ENCODE measurements around the gene SPATA31D3. TPM values are rescaled to one million over a fixed set of nuclear protein-coding genes. Genes with fewer than 3 reads are reported as not detected.

SPATA31D3 gene
- total RNA-seq, 1 experiment from 2014 or later = not detected

- Histone ChIP-seq H2BK15ac (ENCODE audit: low read depth, low read length) (no peak overlapping the region), H4K91ac (ENCODE audit: insufficient read length, low read depth, low read length) (no peak overlapping the region), H3T11ph (ENCODE audit: low read length) (no peak overlapping the region), H4K8ac (replicated peaks; ENCODE audit: insufficient read length, low read depth, low read length) (no peak overlapping the region), H3K27me3 (ENCODE audit: insufficient read depth, low read length) (no peaks in the 10 kb centered on the region), H3K79me2 (ENCODE audit: insufficient read depth, low read length) (0 out of 2 replicates have a peak, but pooled peaks cover 2% of the 10 kb centered on the region), H3K4me1 (ENCODE audit: insufficient read depth, low read length) (no peaks in the 10 kb centered on the region), H2BK12ac (ENCODE audit: insufficient read length, low read depth, low read length) (no peak overlapping the region), H3K79me1 (ENCODE audit: insufficient read depth, low read depth, low read length, poor library complexity, severe bottlenecking) (no peaks in the 10 kb centered on the region), H4K20me1 (ENCODE audit: control insufficient read depth, insufficient read depth, insufficient read length) (no peaks in the 10 kb centered on the region), H3K4me2 (ENCODE audit: insufficient read depth, insufficient read length, low read length) (no peak overlapping the region), H3K4ac (ENCODE audit: low read depth, low read length) (no peak overlapping the region), H3K23ac (ENCODE audit: insufficient read length, low read depth, low read length) (no peak overlapping the region), H3K18ac (ENCODE audit: insufficient read length, low read depth, low read length) (no peak overlapping the region), H3K9ac (ENCODE audit: extremely low read depth, insufficient read length, low read length) (no peak overlapping the region), H2AFZ (ENCODE audit: low read length) (no peak overlapping the region), H2BK5ac (ENCODE audit: insufficient read length, low read length) (no peak overlapping the region), H3K27ac (ENCODE audit: insufficient read length, low read depth, low read length) (no peak overlapping the region), H3K14ac (ENCODE audit: insufficient read depth, low read length) (no peak overlapping the region), H4K5ac (ENCODE audit: insufficient read length, low read depth, low read length) (no peak overlapping the region), H3K56ac (ENCODE audit: insufficient read length, low read depth, low read length) (no peak overlapping the region), H3K9me3 (ENCODE audit: control insufficient read depth, low read depth, low read length) (no peaks in the 10 kb centered on the region), H2BK120ac (ENCODE audit: low read depth, low read length, poor library complexity, severe bottlenecking) (no peak overlapping the region), H2AK5ac (ENCODE audit: insufficient read length, low read length) (no peak overlapping the region), H2BK20ac (ENCODE audit: low read depth, low read length, poor library complexity, severe bottlenecking) (no peak overlapping the region), H3K23me2 (ENCODE audit: insufficient read length, low read depth, low read length, poor library complexity, severe bottlenecking) (no peaks in the 10 kb centered on the region)
- Mint-ChIP-seq H3K9me3 (peaks cover 0 to 2% of the 10 kb centered on the region in 2 experiments; a peak in 3 of 5 replicates), H3K27me3 (ENCODE audit: low read depth) (no peaks in the 10 kb centered on the region; the same call in 1 of the 2 replicates), H3K4me3 (no peak overlapping the region), H3K36me3 (ENCODE audit: insufficient read depth in 1 of 3, low read depth in 3 of 3) (peaks cover 0 to 1% (median 0%) of the 10 kb centered on the region in 3 experiments; a peak in 1 of 7 replicates), H3K4me1 (no peaks in the 10 kb centered on the region), H3K27ac (no peak overlapping the region)
- WGBS (ENCODE audit: extremely low coverage, insufficient read length, low lambda C conversion rate) = no CpG with 5 or more reads among the region's 5 CpGs
- DNase-seq = no peak
- TF ChIP-seq, protein P1, sequence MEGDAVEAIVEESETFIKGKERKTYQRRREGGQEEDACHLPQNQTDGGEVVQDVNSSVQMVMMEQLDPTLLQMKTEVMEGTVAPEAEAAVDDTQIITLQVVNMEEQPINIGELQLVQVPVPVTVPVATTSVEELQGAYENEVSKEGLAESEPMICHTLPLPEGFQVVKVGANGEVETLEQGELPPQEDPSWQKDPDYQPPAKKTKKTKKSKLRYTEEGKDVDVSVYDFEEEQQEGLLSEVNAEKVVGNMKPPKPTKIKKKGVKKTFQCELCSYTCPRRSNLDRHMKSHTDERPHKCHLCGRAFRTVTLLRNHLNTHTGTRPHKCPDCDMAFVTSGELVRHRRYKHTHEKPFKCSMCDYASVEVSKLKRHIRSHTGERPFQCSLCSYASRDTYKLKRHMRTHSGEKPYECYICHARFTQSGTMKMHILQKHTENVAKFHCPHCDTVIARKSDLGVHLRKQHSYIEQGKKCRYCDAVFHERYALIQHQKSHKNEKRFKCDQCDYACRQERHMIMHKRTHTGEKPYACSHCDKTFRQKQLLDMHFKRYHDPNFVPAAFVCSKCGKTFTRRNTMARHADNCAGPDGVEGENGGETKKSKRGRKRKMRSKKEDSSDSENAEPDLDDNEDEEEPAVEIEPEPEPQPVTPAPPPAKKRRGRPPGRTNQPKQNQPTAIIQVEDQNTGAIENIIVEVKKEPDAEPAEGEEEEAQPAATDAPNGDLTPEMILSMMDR (conservative IDR thresholded peaks at IDR 0.05) = no peak
Observed at GRCh38 chr9:81974764-81975163, 31.5 kb downstream of the SPATA31D3 start.

Measured in H9 (cell line).